Measurements from ENCODE around the gene ACSM4.

- TF ChIP-seq CTCF (conservative IDR thresholded peaks at IDR 0.05; ENCODE audit: low read length): no peak
- no peak for TF ChIP-seq EZH2phosphoT487 (IDR thresholded peaks at IDR 0.05; ENCODE audit: borderline replicate concordance, low read depth, low read length)
These were observed 57.4 kb downstream of the ACSM4 start for GRCh38 chr12:7361265-7361664.
